ENCODE measurements around the gene DCAF6.

GRCh38 chr1:168042362-168042761, 105.9 kb downstream of the DCAF6 start:
- TF ChIP-seq, protein P1, sequence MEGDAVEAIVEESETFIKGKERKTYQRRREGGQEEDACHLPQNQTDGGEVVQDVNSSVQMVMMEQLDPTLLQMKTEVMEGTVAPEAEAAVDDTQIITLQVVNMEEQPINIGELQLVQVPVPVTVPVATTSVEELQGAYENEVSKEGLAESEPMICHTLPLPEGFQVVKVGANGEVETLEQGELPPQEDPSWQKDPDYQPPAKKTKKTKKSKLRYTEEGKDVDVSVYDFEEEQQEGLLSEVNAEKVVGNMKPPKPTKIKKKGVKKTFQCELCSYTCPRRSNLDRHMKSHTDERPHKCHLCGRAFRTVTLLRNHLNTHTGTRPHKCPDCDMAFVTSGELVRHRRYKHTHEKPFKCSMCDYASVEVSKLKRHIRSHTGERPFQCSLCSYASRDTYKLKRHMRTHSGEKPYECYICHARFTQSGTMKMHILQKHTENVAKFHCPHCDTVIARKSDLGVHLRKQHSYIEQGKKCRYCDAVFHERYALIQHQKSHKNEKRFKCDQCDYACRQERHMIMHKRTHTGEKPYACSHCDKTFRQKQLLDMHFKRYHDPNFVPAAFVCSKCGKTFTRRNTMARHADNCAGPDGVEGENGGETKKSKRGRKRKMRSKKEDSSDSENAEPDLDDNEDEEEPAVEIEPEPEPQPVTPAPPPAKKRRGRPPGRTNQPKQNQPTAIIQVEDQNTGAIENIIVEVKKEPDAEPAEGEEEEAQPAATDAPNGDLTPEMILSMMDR (conservative IDR thresholded peaks at IDR 0.05 in 1 of 2, IDR thresholded peaks at IDR 0.05 in 1 of 2; ENCODE audit: extremely low read depth in 1 of 2, insufficient read depth in 1 of 2, low read depth in 1 of 2, low read length in 2 of 2), result no peak
- no peak for TF ChIP-seq EZH2 (IDR thresholded peaks at IDR 0.05; ENCODE audit: borderline replicate concordance, low read length)

Data from mammary epithelial cell (primary cell).